IPS-20b (cell line): ENCODE results near the gene PLCXD3.

ENCODE experiments used
- H3K27ac ChIP-seq: one replicate; pipeline ENCODE4 v1.5.1; 2013; ENCODE audit warnings: low read length
- H3K27me3 ChIP-seq: 2 replicates; pipeline ENCODE4 v1.6.1; 2013; ENCODE audit warnings: mild to moderate bottlenecking, low read length, inconsistent platforms; ENCODE audit not compliant: insufficient read depth
- H3K36me3 ChIP-seq: 2 replicates; pipeline ENCODE4 v1.6.1; 2013; ENCODE audit warnings: low read depth, mild to moderate bottlenecking, inconsistent platforms, low read length, moderate library complexity; ENCODE audit not compliant: insufficient read depth
- H3K4me1 ChIP-seq: 2 replicates; pipeline ENCODE4 v1.6.1; 2013; ENCODE audit warnings: mild to moderate bottlenecking, control low read depth, inconsistent platforms, low read length, moderate library complexity; ENCODE audit not compliant: insufficient read depth
- H3K4me3 ChIP-seq: 2 replicates; pipeline ENCODE4 v1.5.1; 2013; ENCODE audit warnings: mild to moderate bottlenecking, low read length, inconsistent platforms
- H3K9ac ChIP-seq: 2 replicates; pipeline ENCODE4 v1.6.1; 2013; ENCODE audit warnings: low read depth, mild to moderate bottlenecking, inconsistent platforms, low read length, moderate library complexity
- H3K9me3 ChIP-seq: 2 replicates; pipeline ENCODE4 v1.6.1; 2013; ENCODE audit warnings: mild to moderate bottlenecking, low read depth, low read length, inconsistent platforms; ENCODE audit not compliant: insufficient read depth

PLCXD3 gene, protein sequence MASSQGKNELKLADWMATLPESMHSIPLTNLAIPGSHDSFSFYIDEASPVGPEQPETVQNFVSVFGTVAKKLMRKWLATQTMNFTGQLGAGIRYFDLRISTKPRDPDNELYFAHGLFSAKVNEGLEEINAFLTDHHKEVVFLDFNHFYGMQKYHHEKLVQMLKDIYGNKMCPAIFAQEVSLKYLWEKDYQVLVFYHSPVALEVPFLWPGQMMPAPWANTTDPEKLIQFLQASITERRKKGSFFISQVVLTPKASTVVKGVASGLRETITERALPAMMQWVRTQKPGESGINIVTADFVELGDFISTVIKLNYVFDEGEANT

DNA sequence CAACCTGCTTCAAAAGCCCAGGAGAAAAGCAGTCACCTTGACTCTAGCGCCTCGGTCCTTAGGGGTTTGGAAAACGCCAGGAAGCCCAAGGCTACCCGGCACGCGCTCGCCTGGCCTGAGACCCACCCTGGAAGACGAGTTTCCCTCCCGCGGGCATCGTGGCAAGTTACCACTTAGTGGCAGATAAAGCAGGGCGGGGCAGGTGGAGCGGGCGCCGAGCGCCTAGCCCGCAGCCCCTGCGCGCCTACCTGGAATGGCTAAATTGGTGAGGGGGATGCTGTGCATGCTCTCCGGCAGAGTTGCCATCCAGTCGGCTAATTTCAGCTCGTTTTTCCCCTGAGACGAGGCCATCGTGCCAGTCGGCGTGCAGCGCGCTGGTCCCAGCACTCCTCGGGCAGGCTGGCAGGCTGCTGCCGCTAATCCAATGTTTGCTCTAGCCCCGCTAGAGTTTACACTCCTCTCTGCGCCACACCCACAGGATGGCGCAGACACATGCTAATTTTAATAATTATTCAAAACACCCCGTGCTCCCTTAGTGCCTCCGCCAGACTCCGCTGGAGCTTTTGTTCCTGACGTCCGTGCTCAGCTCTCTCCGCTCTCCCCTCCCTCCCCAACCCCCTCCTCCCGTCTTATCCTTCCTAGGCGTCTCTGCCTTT, at the start of gene PLCXD3:
Gene PLCXD3, minus strand, starts transcription at position 426 of the 656 bp plus-strand sequence. Its CDS starts 75 bp downstream, at position 351.
- H3K27ac ChIP-seq = no peak within 1 kb of the TSS
- H3K27me3 ChIP-seq = peaks cover 45% of the 10 kb centered on the region
- no peaks in the 10 kb centered on the region for H3K9me3 ChIP-seq
- no peaks in the 10 kb centered on the region for H3K36me3 ChIP-seq
- peak within 1 kb of the TSS; percentile 71 for H3K4me3 ChIP-seq
- H3K4me1 ChIP-seq = no peaks in the 10 kb centered on the region
- H3K9ac ChIP-seq = no peak within 1 kb of the TSS

DNA sequence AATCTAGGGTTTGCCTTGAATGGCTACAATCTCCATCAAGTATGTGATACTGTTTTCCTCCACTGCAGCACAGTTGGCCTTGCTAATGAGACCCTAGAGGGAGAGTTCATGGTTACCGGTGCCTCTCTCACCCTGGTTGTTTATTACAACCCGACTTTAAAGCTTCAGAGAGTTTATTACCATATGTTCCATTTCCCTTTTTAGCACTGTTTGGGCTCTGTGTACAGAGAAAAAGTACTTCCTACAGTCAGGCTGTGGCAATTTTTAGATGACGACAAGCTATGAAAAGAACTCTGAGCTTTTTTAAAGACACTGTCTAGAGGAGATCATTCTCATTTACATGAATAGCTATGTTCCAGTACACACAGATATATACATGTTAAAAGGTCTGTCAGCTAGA, 48.8 kb upstream of the PLCXD3 start:
- no peaks in the 10 kb centered on the region for H3K36me3 ChIP-seq
- H3K27ac ChIP-seq = no peak overlapping the region
- no peaks in the 10 kb centered on the region for H3K9me3 ChIP-seq

DNA sequence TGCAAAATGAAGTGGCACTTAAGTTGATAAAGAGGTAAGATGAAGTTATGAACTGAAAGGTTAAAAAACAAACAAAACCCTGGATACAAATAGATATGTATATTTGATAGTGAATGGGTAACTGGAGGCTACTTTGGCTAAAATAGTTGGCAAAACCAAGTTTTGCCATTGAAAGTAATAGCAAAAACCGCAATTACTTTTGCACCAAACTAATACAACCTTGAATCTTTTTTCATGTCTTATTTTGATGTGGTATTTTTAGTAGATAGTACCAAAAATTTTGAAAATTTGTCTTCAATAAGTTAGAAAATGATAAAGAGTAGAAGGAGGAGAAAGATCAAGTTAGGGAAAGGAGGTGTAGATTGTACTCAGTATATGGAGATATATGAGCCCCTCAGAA, 47.9 kb upstream of the PLCXD3 start:
- no peaks in the 10 kb centered on the region for H3K9me3 ChIP-seq
- no peak overlapping the region for H3K9ac ChIP-seq
- H3K4me3 ChIP-seq = no peak overlapping the region
- H3K36me3 ChIP-seq = no peaks in the 10 kb centered on the region
- H3K4me1 ChIP-seq = no peaks in the 10 kb centered on the region
- H3K27ac ChIP-seq = no peak overlapping the region
- H3K27me3 ChIP-seq = no peaks in the 10 kb centered on the region

More for the DNA sequence above, 48.8 kb upstream of the PLCXD3 start:
- Histone ChIP-seq H3K27me3 (no peaks in the 10 kb centered on the region), H3K4me1 (no peaks in the 10 kb centered on the region), H3K4me3 (no peak overlapping the region), H3K9ac (no peak overlapping the region)

DNA sequence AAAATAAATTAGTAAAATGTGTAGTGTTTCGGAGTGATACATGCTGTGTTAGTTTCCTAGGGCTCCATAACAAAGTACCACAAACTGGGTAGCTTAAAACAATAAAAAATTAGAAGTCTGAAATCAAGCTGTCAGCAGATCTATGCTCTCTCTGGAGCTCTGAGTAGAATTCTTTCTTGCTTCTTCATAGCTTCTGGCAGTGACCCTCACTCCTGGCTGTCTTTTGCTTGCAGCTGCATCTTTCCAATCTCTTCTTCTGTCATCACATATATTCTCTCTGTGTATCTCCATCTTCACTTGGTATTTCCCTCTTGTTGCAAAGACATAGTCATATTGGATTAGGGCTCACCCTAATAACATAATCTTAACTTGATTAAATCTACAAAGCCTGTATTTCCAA, 37.6 kb upstream of the PLCXD3 start:
- Histone ChIP-seq H3K27me3 (no peaks in the 10 kb centered on the region), H3K4me1 (no peaks in the 10 kb centered on the region), H3K9me3 (no peaks in the 10 kb centered on the region), H3K4me3 (no peak overlapping the region), H3K9ac (no peak overlapping the region), H3K27ac (no peak overlapping the region), H3K36me3 (no peaks in the 10 kb centered on the region)

DNA sequence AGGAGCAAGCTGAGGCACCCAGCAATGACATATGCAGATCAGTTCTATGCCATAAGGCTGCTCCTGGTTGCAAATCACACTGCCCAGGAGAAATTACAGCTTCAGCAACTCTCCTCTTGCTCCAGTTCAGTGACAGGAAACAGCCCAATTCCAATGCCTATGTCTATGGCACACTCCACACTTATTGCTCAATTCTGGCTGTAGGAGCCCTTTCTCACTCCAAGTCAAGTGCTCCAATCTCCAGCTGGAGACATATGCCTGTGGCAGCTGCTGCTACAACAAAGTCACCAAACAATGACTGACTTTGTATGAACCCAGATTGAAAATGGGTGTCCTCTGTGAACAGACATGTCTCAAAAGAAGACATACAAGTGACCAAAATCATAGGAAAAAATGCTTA, 31.8 kb upstream of the PLCXD3 start:
- Histone ChIP-seq H3K4me1 (no peaks in the 10 kb centered on the region), H3K27ac (no peak overlapping the region), H3K9ac (no peak overlapping the region), H3K36me3 (no peaks in the 10 kb centered on the region), H3K4me3 (no peak overlapping the region), H3K9me3 (peaks cover under 1% of the 10 kb centered on the region; the same call in 1 of the 2 replicates), H3K27me3 (no peaks in the 10 kb centered on the region)

DNA sequence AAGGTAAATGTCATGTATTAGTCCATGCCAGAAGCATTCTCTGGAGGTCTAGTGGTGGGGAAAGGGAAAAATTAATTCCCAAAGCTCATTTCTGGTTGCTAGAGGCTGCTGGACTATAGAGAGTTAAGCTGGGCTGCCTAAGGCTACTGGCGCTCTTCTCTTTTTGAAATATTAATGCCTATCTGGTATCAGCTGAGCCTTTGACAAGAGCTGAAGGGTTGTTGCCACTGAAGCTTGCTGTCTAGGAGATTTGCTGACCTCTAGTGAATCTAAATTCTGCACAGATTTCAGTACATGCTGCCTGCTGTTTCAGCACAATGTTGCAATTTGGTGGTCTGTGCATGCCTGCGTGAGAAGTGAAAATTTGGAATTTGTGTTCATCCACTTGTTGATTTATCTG, 29.1 kb upstream of the PLCXD3 start:
- H3K36me3 ChIP-seq = no peaks in the 10 kb centered on the region
- H3K27ac ChIP-seq = no peak overlapping the region
- H3K27me3 ChIP-seq = no peaks in the 10 kb centered on the region
- no peak overlapping the region for H3K9ac ChIP-seq
- no peaks in the 10 kb centered on the region for H3K4me1 ChIP-seq
- peaks cover 4% of the 10 kb centered on the region; the same call in 1 of the 2 replicates for H3K9me3 ChIP-seq
- H3K4me3 ChIP-seq = no peak overlapping the region

DNA sequence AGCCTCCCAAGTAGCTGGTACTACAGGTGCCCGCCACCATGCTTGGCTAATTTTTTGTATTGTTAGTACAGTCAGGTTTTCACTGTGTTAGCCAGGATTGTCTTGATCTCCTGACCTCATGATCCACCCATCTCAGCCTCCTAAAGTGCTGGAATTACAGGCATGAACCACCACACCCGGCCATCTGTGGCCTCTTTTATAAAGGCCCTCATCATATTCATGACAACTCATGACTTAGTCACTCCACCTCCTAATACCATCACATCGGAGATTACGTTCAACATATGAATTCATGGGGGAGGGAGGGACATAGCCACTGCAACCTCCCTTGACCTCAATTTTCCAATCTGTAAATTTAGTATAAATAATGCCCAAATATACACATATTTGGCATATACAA, 27.2 kb upstream of the PLCXD3 start:
- H3K4me1 ChIP-seq = no peaks in the 10 kb centered on the region
- peaks cover 4% of the 10 kb centered on the region; the same call in 1 of the 2 replicates for H3K9me3 ChIP-seq
- no peak overlapping the region for H3K27ac ChIP-seq
- no peak overlapping the region for H3K9ac ChIP-seq
- H3K27me3 ChIP-seq = no peaks in the 10 kb centered on the region
- H3K4me3 ChIP-seq = no peak overlapping the region
- H3K36me3 ChIP-seq = no peaks in the 10 kb centered on the region

DNA sequence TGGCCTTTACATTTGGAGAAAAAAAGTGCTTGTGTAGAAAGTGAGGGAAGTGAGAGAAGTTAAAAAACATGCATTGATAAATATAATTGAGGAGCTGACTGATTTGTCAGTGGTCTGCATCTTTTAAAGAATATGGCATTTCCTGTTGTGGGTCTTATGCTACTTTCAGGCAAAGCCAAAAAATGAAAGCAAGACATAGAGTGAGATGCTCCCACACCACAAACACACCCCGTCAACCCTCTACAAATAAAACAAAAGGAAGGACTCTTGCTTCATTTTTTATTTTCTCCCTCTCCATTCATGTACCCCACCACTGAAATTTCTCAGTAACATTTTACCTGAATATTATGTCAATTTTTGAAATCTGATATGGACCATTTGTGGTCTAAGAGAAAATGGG, 22.1 kb upstream of the PLCXD3 start:
- Histone ChIP-seq H3K4me1 (no peaks in the 10 kb centered on the region), H3K27ac (no peak overlapping the region), H3K9ac (no peak overlapping the region), H3K36me3 (no peaks in the 10 kb centered on the region), H3K4me3 (no peak overlapping the region), H3K27me3 (no peaks in the 10 kb centered on the region), H3K9me3 (peaks cover 8% of the 10 kb centered on the region; the same call in 1 of the 2 replicates)

DNA sequence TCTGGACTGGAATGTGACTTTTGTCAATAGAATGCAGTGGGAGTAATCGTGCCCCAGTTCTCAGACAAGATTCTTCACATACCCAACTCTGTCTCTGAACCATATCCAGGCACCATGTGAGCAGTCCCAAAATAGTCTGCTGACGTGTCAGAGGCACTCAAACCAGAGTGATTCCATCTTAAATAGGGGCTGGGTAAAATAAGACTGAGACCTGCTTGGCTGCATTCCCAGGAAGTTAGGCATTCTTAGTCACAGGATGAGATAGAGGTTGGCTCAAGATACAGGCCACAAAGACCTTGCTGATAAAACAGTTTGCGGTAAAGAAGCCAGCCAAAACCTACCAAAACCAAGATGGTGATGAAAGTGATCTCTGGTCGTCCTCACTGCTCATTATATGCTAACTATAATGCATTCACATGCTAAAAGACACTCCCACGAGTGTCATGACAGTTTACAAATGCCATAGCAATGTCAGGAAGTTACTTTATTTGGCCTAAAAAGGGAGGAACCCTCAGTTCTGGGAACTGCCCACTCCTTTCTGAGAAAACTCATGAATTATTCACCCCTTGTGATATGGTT, 16.9 kb upstream of the PLCXD3 start:
- Histone ChIP-seq H3K36me3 (no peaks in the 10 kb centered on the region), H3K27ac (no peak overlapping the region), H3K27me3 (no peaks in the 10 kb centered on the region), H3K4me3 (no peak overlapping the region), H3K4me1 (peaks cover 2% of the 10 kb centered on the region; the same call in 1 of the 2 replicates), H3K9ac (no peak overlapping the region), H3K9me3 (peaks cover 3% of the 10 kb centered on the region; the same call in 1 of the 2 replicates)

DNA sequence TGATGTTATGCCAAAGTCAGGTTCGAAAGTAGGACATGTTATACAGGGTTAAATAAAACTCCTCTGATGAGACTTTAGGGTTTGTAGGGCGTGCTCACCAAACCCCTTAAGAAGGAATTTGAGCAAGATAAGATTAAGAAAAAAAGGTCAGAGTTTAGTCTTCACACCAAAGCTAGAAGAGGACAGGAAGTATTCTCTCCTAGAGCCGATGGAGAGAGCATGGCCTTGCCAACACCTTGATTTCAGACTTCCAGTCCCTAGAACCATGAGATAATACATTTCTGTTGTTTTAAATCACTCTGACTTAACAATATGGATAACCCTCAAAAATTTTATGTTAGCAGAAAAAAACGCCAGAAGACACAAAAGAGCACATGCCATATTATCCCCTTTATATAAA, 16.3 kb upstream of the PLCXD3 start:
- no peaks in the 10 kb centered on the region for H3K36me3 ChIP-seq
- H3K4me3 ChIP-seq = no peak overlapping the region
- no peaks in the 10 kb centered on the region for H3K27me3 ChIP-seq
- H3K9me3 ChIP-seq = peaks cover 3% of the 10 kb centered on the region; the same call in 1 of the 2 replicates
- H3K4me1 ChIP-seq = peaks cover 3% of the 10 kb centered on the region; the same call in 1 of the 2 replicates
- no peak overlapping the region for H3K27ac ChIP-seq
- H3K9ac ChIP-seq = no peak overlapping the region

DNA sequence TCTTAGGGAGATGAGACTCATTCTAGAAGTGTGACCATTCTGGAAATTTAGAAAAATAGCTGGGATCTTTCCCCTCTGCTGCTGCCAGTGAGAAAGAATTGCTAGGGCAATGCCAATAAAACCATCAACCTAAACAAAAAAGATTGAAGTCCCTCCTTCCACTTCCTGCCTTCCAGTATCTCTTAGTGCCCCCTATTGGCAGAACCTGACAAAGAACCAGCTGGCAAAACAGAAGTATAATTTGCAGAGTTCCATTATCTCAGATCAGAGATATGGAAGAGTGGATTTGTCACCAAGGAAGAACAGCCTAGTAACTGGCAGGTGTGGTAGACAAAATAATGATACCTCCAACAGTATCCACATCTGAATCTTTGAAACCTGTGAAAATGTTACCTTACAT, 13.8 kb upstream of the PLCXD3 start:
- Histone ChIP-seq H3K27me3 (no peaks in the 10 kb centered on the region), H3K9me3 (peaks cover 3% of the 10 kb centered on the region; the same call in 1 of the 2 replicates), H3K36me3 (no peaks in the 10 kb centered on the region), H3K4me3 (no peak overlapping the region), H3K4me1 (peaks cover 3% of the 10 kb centered on the region; the same call in 1 of the 2 replicates), H3K27ac (no peak overlapping the region), H3K9ac (no peak overlapping the region)
